HG03108 (cell line): ENCODE measurements around the gene ARHGAP9.

Source experiments
- ATAC-seq: cut with Tn5 transposase; IDR thresholded peaks from one replicate; pipeline ENCODE4 v1.9.1; 2021; ENCODE audit warnings: moderate library complexity; ENCODE audit not compliant: unreplicated experiment

ARHGAP9 gene

GRCh38 chr12:57479376-57480115 is at the start of gene ARHGAP9:
TSS of gene ARHGAP9 (minus strand) at chr12:57479866. CDS start at chr12:57479406, 460 bp downstream.
- ATAC-seq: peak; percentile 40

- no peak for ATAC-seq
Observed at GRCh38 chr12:57528831-57529555, 49.3 kb upstream of the ARHGAP9 start.

GRCh38 chr12:57528176-57528575 is 48.5 kb upstream of the ARHGAP9 start:
- no peak for ATAC-seq

- ATAC-seq: no peak
Observed at GRCh38 chr12:57527184-57527583, 47.5 kb upstream of the ARHGAP9 start.

GRCh38 chr12:57526477-57527126 is 46.9 kb upstream of the ARHGAP9 start:
- no peak for ATAC-seq

GRCh38 chr12:57525615-57526383 is 46.1 kb upstream of the ARHGAP9 start:
- no peak for ATAC-seq

- no peak for ATAC-seq
Observed at GRCh38 chr12:57524814-57525614, 45.3 kb upstream of the ARHGAP9 start.

GRCh38 chr12:57523706-57524614 is 44.3 kb upstream of the ARHGAP9 start:
- ATAC-seq: no peak

- no peak for ATAC-seq
Observed at GRCh38 chr12:57522887-57523705, 43.4 kb upstream of the ARHGAP9 start.

GRCh38 chr12:57522011-57522886 is 42.6 kb upstream of the ARHGAP9 start, which contains the start of gene MBD6:
TSS of gene MBD6 (plus strand) at chr12:57522824. CDS start at chr12:57524304, 1,480 bp downstream.
- ATAC-seq: peak; percentile 28

GRCh38 chr12:57521525-57522010 is 41.9 kb upstream of the ARHGAP9 start:
- ATAC-seq: no peak

- peak; percentile 67 for ATAC-seq
Observed at GRCh38 chr12:57520053-57520818, 40.6 kb upstream of the ARHGAP9 start, which contains the start of gene DDIT3. TSS of gene DDIT3 (minus strand) at chr12:57520514. CDS start at chr12:57517406, 3,108 bp downstream.

- peak; percentile 1 for ATAC-seq
Observed at GRCh38 chr12:57519796-57520052, 40.1 kb upstream of the ARHGAP9 start.

- ATAC-seq: no peak
Observed at GRCh38 chr12:57518920-57519795, 39.5 kb upstream of the ARHGAP9 start.

GRCh38 chr12:57518176-57518919 is 38.7 kb upstream of the ARHGAP9 start:
- ATAC-seq: no peak
